KMS-11 (cell line): ENCODE measurements around the gene PDIK1L.
"Not testable (repeated sequence)": the region's sequence is repeated elsewhere in the genome, so short reads cannot be mapped to it uniquely, and the experiment has no call there.

Experiments
- H2AFZ ChIP-seq: fragments of 200-600 bp; sonication (generic); 2 replicates; pipeline ENCODE4 v1.6.1; 2016; ENCODE audit warnings: antibody characterized with exemption, mixed run types, low read depth
- H3K27ac ChIP-seq: fragments of 200-600 bp; sonication (generic); 2 replicates; pipeline ENCODE4 v1.6.1; 2016; ENCODE audit warnings: mild to moderate bottlenecking, mixed run types
- H3K27me3 ChIP-seq: fragments of 200-600 bp; sonication (generic); 2 replicates; pipeline ENCODE4 v1.6.1; 2017; ENCODE audit warnings: mild to moderate bottlenecking, low read depth, mixed run types, moderate library complexity; ENCODE audit not compliant: insufficient read depth
- H3K36me3 ChIP-seq: fragments of 200-600 bp; sonication (generic); 2 replicates; pipeline ENCODE4 v1.6.1; 2017; ENCODE audit warnings: mild to moderate bottlenecking, mixed run types; ENCODE audit not compliant: insufficient read depth
- H3K4me1 ChIP-seq: fragments of 200-600 bp; sonication (generic); 2 replicates; pipeline ENCODE4 v1.6.1; 2016; ENCODE audit warnings: mild to moderate bottlenecking, low read depth, mixed run types; ENCODE audit not compliant: poor library complexity, severe bottlenecking
- H3K4me2 ChIP-seq: fragments of 200-600 bp; sonication (generic); 2 replicates; pipeline ENCODE4 v1.7.0; 2016; ENCODE audit warnings: mild to moderate bottlenecking, mixed run types
- H3K4me3 ChIP-seq: fragments of 200-600 bp; sonication (generic); IDR thresholded peaks from 2 replicates; pipeline ENCODE4 v1.6.1; 2017; ENCODE audit warnings: low read depth, low read length, mixed read lengths; ENCODE audit not compliant: insufficient read depth
- H3K79me2 ChIP-seq: fragments of 200-600 bp; sonication (generic); 2 replicates; pipeline ENCODE4 v1.6.1; 2016; ENCODE audit warnings: low read depth, mixed run types; ENCODE audit not compliant: insufficient read depth
- H3K9ac ChIP-seq: fragments of 200-600 bp; sonication (generic); 2 replicates; pipeline ENCODE4 v1.6.1; 2016; ENCODE audit warnings: mild to moderate bottlenecking, mixed run types
- H4K20me1 ChIP-seq: fragments of 200-600 bp; sonication (generic); 2 replicates; pipeline ENCODE4 v1.6.1; 2016; ENCODE audit warnings: mild to moderate bottlenecking, mixed run types; ENCODE audit not compliant: insufficient read depth
- TF ChIP-seq, protein P1 (sequence below): fragments of 200-600 bp; sonication (generic); conservative IDR thresholded peaks from 2 replicates; pipeline ENCODE4 v1.6.1; 2017; ENCODE audit warnings: low read depth, mild to moderate bottlenecking, antibody characterized with exemption, low read length, moderate library complexity, mixed read lengths

The PDIK1L gene

GRCh38 chr1:26092422-26092821 lies 19.2 kb upstream of the PDIK1L start:
- Histone ChIP-seq H3K36me3 (no peaks in the 10 kb centered on the region), H2AFZ (no peak overlapping the region), H3K27ac (no peak overlapping the region)

DNA sequence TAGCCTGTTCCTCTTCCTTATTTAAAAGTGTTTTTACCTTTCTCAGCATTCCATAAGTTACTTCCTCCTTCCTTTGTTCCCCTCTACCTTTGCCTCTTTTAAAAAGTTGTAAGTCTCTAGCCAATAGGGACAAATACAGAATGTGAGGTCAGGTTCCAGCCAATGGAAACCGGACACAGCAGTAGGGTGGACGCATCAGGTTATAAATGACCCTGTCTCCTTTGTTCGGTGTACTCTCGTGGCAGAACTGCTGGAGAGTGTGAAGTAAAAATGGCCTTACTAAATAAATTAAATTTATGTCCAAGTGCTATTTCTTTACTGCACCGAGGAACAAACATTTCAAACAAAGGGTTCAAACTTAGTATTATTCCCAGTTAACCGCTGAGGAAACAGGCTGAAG lies 18.1 kb upstream of the PDIK1L start:
- not testable (repeated sequence) for H4K20me1 ChIP-seq, H3K4me3 ChIP-seq, H3K9ac ChIP-seq, H3K36me3 ChIP-seq, H2AFZ ChIP-seq, H3K27me3 ChIP-seq, H3K4me2 ChIP-seq, H3K79me2 ChIP-seq, H3K27ac ChIP-seq, H3K4me1 ChIP-seq

More at GRCh38 chr1:26092422-26092821, 19.2 kb upstream of the PDIK1L start:
- no peaks in the 10 kb centered on the region for H3K4me1 ChIP-seq
- H3K79me2 ChIP-seq = no peaks in the 10 kb centered on the region
- TF ChIP-seq, protein P1, sequence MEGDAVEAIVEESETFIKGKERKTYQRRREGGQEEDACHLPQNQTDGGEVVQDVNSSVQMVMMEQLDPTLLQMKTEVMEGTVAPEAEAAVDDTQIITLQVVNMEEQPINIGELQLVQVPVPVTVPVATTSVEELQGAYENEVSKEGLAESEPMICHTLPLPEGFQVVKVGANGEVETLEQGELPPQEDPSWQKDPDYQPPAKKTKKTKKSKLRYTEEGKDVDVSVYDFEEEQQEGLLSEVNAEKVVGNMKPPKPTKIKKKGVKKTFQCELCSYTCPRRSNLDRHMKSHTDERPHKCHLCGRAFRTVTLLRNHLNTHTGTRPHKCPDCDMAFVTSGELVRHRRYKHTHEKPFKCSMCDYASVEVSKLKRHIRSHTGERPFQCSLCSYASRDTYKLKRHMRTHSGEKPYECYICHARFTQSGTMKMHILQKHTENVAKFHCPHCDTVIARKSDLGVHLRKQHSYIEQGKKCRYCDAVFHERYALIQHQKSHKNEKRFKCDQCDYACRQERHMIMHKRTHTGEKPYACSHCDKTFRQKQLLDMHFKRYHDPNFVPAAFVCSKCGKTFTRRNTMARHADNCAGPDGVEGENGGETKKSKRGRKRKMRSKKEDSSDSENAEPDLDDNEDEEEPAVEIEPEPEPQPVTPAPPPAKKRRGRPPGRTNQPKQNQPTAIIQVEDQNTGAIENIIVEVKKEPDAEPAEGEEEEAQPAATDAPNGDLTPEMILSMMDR = no peak
- H3K27me3 ChIP-seq = peaks cover 4% of the 10 kb centered on the region; the same call in 1 of the 2 replicates
- H3K9ac ChIP-seq = no peak overlapping the region
- no peak overlapping the region for H3K4me2 ChIP-seq
- H3K4me3 ChIP-seq = no peak overlapping the region
- no peaks in the 10 kb centered on the region for H4K20me1 ChIP-seq

- Histone ChIP-seq H3K27ac (no peak overlapping the region), H3K4me3 (no peak overlapping the region), H3K9ac (no peak overlapping the region), H4K20me1 (no peaks in the 10 kb centered on the region), H2AFZ (no peak overlapping the region), H3K4me2 (no peak overlapping the region), H3K36me3 (no peaks in the 10 kb centered on the region), H3K4me1 (no peaks in the 10 kb centered on the region), H3K79me2 (no peaks in the 10 kb centered on the region), H3K27me3 (peaks cover 4% of the 10 kb centered on the region; the same call in 1 of the 2 replicates)
- TF ChIP-seq, protein P1 = no peak
These were observed 17.5 kb upstream of the PDIK1L start for GRCh38 chr1:26094076-26094669.

DNA sequence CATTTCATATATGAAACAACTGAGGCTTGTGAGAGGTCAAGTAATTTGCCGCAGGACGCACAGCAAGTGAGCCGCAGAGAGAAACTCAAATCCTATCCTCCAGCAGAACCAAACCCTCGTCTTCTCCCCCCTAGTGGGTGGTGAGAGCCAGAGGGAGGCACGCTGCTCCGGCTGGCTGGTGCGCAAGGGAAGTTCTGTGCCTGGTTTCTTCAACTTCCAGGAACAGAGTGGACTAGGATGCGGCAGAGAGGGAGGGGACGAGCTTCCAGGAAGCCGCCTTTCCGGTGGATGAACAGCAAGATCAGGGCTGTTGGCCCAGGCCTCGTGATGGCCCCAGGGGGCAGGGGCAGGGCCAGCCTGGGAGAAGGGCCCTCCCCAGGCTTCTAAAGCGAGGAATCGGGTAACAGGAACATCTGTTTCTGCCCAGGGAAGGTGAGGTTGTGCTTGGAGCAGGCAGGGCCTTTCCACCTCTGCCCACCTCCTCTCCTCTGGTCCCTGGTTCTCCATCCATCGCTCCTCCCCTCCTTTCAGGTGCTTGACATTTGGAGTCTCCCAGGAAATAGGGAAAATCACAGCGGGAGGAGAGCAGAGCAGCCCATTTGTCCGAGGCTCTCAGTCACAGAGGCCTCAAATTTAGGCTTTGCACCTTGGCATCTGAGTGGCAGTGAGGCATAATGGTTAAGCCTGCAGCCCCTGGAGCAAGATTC lies 16.8 kb upstream of the PDIK1L start:
- Histone ChIP-seq H3K4me2 (no peak overlapping the region), H3K79me2 (no peaks in the 10 kb centered on the region), H3K27me3 (peaks cover 4% of the 10 kb centered on the region; the same call in 1 of the 2 replicates), H3K4me3 (no peak overlapping the region), H4K20me1 (no peaks in the 10 kb centered on the region), H3K27ac (no peak overlapping the region), H2AFZ (no peak overlapping the region), H3K36me3 (no peaks in the 10 kb centered on the region), H3K9ac (no peak overlapping the region), H3K4me1 (no peaks in the 10 kb centered on the region)
- TF ChIP-seq, protein P1 = no peak

- no peaks in the 10 kb centered on the region for H3K36me3 ChIP-seq
- peaks cover 4% of the 10 kb centered on the region; the same call in 1 of the 2 replicates for H3K27me3 ChIP-seq
- H4K20me1 ChIP-seq = no peaks in the 10 kb centered on the region
- no peak overlapping the region for H3K4me2 ChIP-seq
- no peak overlapping the region for H3K27ac ChIP-seq
- H2AFZ ChIP-seq = no peak overlapping the region
- TF ChIP-seq, protein P1 = no peak
- H3K4me3 ChIP-seq = no peak overlapping the region
- H3K79me2 ChIP-seq = no peaks in the 10 kb centered on the region
- no peak overlapping the region for H3K9ac ChIP-seq
- H3K4me1 ChIP-seq = no peaks in the 10 kb centered on the region
These were observed 15.2 kb upstream of the PDIK1L start for GRCh38 chr1:26096471-26096870.
